Measurements from ENCODE around the gene RASAL3. TPM values are rescaled to one million over a fixed set of nuclear protein-coding genes. Genes with fewer than 3 reads are reported as not detected.

Gene RASAL3
- not detected in 2 replicates for total RNA-seq
- long read RNA-seq, result 0 reads

DNA sequence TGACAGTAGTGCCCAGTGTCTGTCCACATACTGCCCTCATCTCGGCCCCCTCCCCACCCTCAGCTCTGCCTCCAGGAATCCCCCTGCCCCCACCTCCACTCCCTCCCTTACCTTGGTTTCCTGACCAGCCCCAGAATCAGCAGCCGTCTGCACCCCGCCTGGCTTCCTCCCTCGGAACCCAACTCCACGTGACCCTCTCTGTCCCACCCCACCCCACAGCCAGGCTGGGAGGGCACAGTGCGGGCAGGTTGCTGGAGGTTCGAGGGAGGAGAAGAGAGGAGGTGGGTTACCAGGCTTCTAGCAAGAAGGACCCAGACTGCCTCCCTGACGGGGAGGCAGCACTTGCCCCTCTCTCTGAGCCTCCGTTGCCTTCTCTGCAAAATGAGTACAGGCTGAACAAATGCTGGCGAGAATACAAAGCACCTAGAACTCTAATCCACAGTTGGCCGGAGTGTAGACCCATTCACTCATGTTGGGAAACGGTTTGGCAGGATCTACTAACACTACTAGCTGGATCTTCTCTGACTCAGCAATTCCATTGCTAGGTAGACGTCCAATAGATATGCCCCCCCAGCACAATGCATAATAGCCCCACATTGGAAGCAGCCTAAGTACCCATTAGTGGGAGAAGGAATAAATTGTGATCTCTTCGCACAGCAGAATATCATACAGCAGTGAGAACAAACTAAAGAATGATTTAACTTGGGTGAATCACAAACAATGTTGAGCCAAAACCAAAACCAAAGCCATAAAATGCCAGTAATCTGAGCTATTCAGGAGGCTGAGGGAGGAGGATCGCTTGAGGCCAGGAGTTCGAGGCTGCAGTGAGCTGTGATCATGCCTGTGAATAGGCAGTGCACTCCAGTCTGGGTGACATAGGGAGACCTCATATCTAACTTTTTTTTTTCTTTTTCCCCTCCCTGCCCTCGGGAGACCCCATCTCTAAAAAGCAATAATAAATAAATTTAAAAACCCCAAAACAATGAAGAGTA, at the start of gene RASAL3:
Gene RASAL3, minus strand, starts transcription at position 151 of the 992 bp plus-strand sequence. CDS start 186 bp downstream, outside the sequence.
- Mint-ChIP-seq H3K27ac (ENCODE audit: unreplicated experiment) (no peak within 1 kb of the TSS), H3K36me3 (ENCODE audit: unreplicated experiment) (no peaks in the 10 kb centered on the region), H3K4me1 (ENCODE audit: unreplicated experiment) (no peaks in the 10 kb centered on the region), H3K27me3 (ENCODE audit: unreplicated experiment) (peaks cover 25% of the 10 kb centered on the region), H3K4me3 (ENCODE audit: unreplicated experiment) (no peak within 1 kb of the TSS), H3K9me3 (ENCODE audit: unreplicated experiment) (no peaks in the 10 kb centered on the region)
- DNase-seq (ENCODE audit: extremely low spot score, unreplicated experiment), result no peak
- TF ChIP-seq, protein P1, sequence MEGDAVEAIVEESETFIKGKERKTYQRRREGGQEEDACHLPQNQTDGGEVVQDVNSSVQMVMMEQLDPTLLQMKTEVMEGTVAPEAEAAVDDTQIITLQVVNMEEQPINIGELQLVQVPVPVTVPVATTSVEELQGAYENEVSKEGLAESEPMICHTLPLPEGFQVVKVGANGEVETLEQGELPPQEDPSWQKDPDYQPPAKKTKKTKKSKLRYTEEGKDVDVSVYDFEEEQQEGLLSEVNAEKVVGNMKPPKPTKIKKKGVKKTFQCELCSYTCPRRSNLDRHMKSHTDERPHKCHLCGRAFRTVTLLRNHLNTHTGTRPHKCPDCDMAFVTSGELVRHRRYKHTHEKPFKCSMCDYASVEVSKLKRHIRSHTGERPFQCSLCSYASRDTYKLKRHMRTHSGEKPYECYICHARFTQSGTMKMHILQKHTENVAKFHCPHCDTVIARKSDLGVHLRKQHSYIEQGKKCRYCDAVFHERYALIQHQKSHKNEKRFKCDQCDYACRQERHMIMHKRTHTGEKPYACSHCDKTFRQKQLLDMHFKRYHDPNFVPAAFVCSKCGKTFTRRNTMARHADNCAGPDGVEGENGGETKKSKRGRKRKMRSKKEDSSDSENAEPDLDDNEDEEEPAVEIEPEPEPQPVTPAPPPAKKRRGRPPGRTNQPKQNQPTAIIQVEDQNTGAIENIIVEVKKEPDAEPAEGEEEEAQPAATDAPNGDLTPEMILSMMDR (IDR thresholded peaks at IDR 0.05), result no peak

DNA sequence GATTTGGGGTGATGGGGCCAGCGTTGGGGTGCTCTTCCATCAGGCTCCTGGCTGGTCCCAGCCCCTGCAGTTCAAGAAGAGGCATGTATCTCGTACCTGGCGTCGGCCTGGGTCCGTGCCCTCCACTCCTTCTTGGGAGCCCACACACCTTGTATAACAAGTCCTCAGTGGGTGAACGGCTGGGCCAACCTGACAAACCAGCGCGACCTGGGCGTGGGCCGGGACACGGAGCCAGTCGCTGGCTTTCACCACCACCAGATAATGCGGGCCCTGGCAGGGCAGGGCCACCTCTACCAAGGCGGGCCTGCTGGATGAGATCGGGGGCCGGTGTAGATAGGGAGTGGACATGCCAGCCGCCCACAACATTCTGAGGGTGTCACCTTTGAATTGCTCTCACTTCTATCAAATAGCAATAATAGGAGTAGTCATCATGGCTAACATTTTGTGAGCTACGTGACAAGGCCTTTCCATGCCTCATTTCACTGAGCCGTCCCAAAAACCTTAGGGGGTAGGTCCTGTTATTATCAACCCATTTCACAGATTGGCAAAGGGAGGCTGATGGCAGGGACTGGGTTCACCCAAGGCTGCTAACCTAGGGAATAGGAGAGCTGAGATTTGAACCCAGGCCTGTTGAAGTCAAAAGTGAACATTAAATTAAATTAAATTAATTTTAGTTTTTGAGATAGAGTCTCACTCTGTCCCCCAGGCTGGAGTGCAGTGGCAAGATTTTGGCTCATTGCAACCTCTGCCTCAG, 47.5 kb upstream of the RASAL3 start:
- Mint-ChIP-seq H3K27me3 (ENCODE audit: unreplicated experiment) (no peaks in the 10 kb centered on the region), H3K27ac (ENCODE audit: unreplicated experiment) (no peak overlapping the region), H3K4me1 (ENCODE audit: unreplicated experiment) (no peaks in the 10 kb centered on the region), H3K9me3 (ENCODE audit: unreplicated experiment) (peaks cover 5% of the 10 kb centered on the region), H3K4me3 (ENCODE audit: unreplicated experiment) (no peak overlapping the region), H3K36me3 (ENCODE audit: unreplicated experiment) (no peaks in the 10 kb centered on the region)
- TF ChIP-seq, protein P1 (IDR thresholded peaks at IDR 0.05), result no peak
- DNase-seq (ENCODE audit: extremely low spot score, unreplicated experiment), result no peak

DNA sequence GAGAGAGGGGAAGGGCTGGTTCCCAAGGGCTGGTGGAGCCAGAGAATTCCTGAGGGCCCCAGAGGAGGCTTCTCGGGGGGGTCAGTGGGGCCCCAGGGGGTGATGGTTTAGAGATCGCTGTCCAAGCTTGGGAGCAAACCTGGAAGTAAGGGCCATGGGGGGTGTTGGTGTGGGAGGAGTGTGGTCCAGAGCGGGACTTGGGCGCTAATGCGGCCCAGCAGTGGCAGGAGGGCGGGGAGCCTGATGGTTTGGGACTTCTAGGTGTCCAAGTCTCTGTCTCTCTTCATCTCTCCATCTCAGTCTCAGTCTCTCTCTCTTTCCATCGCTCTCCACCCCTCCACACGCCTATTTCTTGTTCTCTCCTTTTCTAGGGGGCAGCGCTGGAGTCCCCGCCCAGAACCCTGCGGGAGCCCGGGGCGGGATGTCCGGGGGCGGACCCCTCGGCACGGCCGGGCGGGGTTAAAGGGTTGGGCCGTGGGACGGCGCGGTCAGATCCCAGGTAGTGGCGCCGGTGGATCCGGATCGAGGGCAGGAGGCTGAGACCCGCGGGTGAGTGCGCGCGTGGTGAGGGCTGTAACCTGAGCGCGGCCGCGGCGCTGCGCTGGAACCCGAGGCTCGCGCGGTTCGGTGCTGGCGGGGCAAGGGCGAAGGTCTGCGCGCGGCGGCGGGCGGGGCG, 43.8 kb upstream of the RASAL3 start, which contains the start of gene CYP4F22:
Gene CYP4F22, plus strand, starts transcription at position 491 of the 676 bp plus-strand sequence. CDS start 16,812 bp downstream, outside the sequence.
- no peak within 1 kb of the TSS for H3K4me3 Mint-ChIP-seq (ENCODE audit: unreplicated experiment)
- TF ChIP-seq, protein P1 (IDR thresholded peaks at IDR 0.05), result no peak
- H3K9me3 Mint-ChIP-seq (ENCODE audit: unreplicated experiment), result no peaks in the 10 kb centered on the region
- H3K4me1 Mint-ChIP-seq (ENCODE audit: unreplicated experiment), result no peaks in the 10 kb centered on the region
- DNase-seq (ENCODE audit: extremely low spot score, unreplicated experiment), result no peak
- H3K27ac Mint-ChIP-seq (ENCODE audit: unreplicated experiment), result no peak within 1 kb of the TSS
- no peaks in the 10 kb centered on the region for H3K36me3 Mint-ChIP-seq (ENCODE audit: unreplicated experiment)
- peaks cover 4% of the 10 kb centered on the region for H3K27me3 Mint-ChIP-seq (ENCODE audit: unreplicated experiment)

DNA sequence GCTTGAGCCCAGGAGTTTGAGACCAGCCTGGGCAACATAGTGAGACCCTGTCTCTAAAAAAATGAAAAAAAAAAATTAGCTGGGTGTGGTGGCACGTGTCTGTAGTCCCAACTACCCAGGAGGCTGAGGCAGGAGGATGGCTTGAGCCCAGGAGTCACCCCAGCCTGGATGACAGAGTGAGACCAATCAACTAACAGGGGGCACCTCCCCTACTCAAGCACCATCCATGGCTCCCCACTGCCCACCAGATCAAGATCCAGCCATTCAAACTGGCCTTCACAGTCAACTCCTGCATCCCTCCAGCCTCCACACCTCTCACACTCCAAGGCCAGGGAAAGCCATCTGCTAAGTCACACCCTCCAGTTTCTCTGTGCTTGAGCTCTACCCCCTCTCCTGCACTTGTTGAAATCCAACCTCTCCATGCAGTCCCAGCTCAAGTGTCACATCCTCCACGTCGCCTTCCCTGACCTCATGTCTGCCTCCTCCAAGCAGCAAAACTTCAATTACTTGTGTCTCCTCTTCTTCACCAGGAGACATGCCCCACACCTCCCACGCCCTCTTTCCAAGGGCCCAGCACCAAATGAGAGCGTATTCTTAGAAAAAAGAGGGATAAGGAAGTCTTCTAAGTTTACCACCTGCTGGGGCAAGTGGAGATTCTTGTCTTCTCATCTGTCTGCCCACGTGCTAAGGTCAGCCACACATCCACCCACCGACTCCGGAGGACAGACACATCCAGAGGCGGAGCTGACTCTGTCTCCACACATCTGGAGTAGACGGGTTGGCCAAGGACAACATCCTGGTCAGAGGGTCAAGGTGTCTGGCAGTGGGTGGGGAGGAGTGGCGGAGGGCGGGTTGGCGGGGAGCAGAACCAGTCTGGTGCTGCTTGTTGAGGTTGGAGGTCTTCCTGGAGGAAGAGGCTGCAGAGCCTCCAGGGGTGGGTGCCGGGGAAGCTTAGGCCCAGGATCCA, 43.0 kb upstream of the RASAL3 start:
- Mint-ChIP-seq H3K4me3 (ENCODE audit: unreplicated experiment) (no peak overlapping the region), H3K27ac (ENCODE audit: unreplicated experiment) (no peak overlapping the region), H3K27me3 (ENCODE audit: unreplicated experiment) (peaks cover 4% of the 10 kb centered on the region), H3K4me1 (ENCODE audit: unreplicated experiment) (no peaks in the 10 kb centered on the region), H3K9me3 (ENCODE audit: unreplicated experiment) (no peaks in the 10 kb centered on the region), H3K36me3 (ENCODE audit: unreplicated experiment) (no peaks in the 10 kb centered on the region)
- no peak for DNase-seq (ENCODE audit: extremely low spot score, unreplicated experiment)
- TF ChIP-seq, protein P1 (IDR thresholded peaks at IDR 0.05), result no peak
